Glutamatergic neuron (in vitro differentiated cells): ENCODE measurements around the gene WBP2. TPM values are rescaled to one million over a fixed set of nuclear protein-coding genes. Genes with fewer than 3 reads are reported as not detected.
A peak's percentile ranks its signal among the peaks of the same experiment; 100 is the strongest.

Experiments
- DNase-seq: peaks from one replicate; pipeline ENCODE4 v3.0.0; 2022
- H3K27ac Mint-ChIP-seq: one replicate; pipeline ENCODE4 v1.8.0; 2020; ENCODE audit warnings: mild to moderate bottlenecking, mixed read lengths, inconsistent platforms; ENCODE audit not compliant: unreplicated experiment
- H3K27me3 Mint-ChIP-seq: one replicate; pipeline ENCODE4 v1.8.0; 2020; ENCODE audit warnings: mild to moderate bottlenecking, moderate library complexity, mixed read lengths, inconsistent platforms; ENCODE audit not compliant: unreplicated experiment
- H3K36me3 Mint-ChIP-seq: one replicate; pipeline ENCODE4 v1.8.0; 2020; ENCODE audit warnings: mild to moderate bottlenecking, mixed read lengths, inconsistent platforms; ENCODE audit not compliant: unreplicated experiment
- H3K4me1 Mint-ChIP-seq: one replicate; pipeline ENCODE4 v1.8.0; 2020; ENCODE audit warnings: mild to moderate bottlenecking, low read depth, mixed read lengths, inconsistent platforms; ENCODE audit not compliant: unreplicated experiment
- H3K4me3 Mint-ChIP-seq: one replicate; pipeline ENCODE4 v1.8.0; 2020; ENCODE audit warnings: mild to moderate bottlenecking, mixed read lengths, inconsistent platforms; ENCODE audit not compliant: unreplicated experiment
- H3K9me3 Mint-ChIP-seq: one replicate; pipeline ENCODE4 v1.8.0; 2020; ENCODE audit warnings: mild to moderate bottlenecking, moderate library complexity, mixed read lengths, inconsistent platforms; ENCODE audit not compliant: unreplicated experiment
- total RNA-seq: library from RNA; stranded (reverse); fragmentation: NEBNext Ultra II Directional; extraction: Animal tissue kit (Norgen Biotek cat#: 25700); gene quantifications from one replicate; pipeline ENCODE4 v1.2.1, GENCODE V29; 2021; ENCODE audit not compliant: unreplicated experiment
- TF ChIP-seq, protein P1 (sequence below): fragments of 200-600 bp; sonication (generic); IDR thresholded peaks from one replicate; pipeline ENCODE4 v1.5.0; 2021; ENCODE audit not compliant: partially characterized antibody, unreplicated experiment

The WBP2 gene
- total RNA-seq, 1 donor from 2014 or later, result 111 TPM

DNA sequence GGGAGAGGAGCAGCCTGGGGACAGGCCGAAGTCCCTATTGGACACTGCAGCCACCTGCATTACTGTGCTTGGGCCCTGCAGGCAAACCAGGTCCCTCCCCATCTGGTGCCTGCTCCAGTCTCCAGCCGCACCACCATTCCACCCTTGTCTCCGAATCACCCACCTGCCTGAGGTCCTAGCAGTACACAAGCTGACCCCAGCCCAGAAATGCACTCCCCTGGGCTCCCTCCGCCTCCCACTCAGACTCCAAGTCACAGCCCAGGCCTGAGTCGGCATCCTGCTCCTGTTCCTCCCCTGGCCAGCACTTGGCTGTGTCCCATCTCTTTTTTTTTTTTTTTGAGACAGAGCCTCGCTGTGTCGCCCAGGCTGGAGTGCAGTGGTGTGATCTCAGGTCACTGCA is 17.2 kb downstream of the WBP2 start:
- no peak for DNase-seq
- Mint-ChIP-seq H3K36me3 (no peaks in the 10 kb centered on the region), H3K9me3 (peaks cover 7% of the 10 kb centered on the region), H3K27ac (no peak overlapping the region), H3K4me1 (peaks cover 5% of the 10 kb centered on the region), H3K4me3 (no peak overlapping the region), H3K27me3 (peaks cover 3% of the 10 kb centered on the region)
- TF ChIP-seq, protein P1, sequence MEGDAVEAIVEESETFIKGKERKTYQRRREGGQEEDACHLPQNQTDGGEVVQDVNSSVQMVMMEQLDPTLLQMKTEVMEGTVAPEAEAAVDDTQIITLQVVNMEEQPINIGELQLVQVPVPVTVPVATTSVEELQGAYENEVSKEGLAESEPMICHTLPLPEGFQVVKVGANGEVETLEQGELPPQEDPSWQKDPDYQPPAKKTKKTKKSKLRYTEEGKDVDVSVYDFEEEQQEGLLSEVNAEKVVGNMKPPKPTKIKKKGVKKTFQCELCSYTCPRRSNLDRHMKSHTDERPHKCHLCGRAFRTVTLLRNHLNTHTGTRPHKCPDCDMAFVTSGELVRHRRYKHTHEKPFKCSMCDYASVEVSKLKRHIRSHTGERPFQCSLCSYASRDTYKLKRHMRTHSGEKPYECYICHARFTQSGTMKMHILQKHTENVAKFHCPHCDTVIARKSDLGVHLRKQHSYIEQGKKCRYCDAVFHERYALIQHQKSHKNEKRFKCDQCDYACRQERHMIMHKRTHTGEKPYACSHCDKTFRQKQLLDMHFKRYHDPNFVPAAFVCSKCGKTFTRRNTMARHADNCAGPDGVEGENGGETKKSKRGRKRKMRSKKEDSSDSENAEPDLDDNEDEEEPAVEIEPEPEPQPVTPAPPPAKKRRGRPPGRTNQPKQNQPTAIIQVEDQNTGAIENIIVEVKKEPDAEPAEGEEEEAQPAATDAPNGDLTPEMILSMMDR, result no peak

DNA sequence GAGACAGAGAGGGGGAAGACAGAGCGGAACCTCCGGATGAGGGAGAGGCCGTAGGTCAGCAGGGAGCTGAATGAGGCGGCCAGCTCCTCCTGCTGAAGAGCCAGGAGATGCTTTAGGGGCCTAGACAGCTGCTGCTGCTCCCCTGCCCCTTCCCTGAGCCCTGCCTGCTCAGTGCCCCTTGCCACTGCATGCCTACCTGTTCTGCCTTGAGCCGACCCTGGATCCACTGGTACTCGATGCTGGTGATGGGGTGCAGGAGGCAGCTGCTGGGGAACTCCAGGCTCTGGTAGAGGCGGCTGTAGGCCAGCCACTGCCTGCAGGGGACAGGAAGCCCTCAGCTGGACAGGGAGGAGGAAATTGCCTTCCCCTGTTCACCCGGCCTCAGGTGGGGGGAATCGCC is 18.5 kb downstream of the WBP2 start:
- peaks cover 8% of the 10 kb centered on the region for H3K4me1 Mint-ChIP-seq
- H3K4me3 Mint-ChIP-seq, result no peak overlapping the region
- no peaks in the 10 kb centered on the region for H3K36me3 Mint-ChIP-seq
- no peak for DNase-seq
- H3K27ac Mint-ChIP-seq, result no peak overlapping the region
- H3K27me3 Mint-ChIP-seq, result peaks cover 3% of the 10 kb centered on the region
- peaks cover 8% of the 10 kb centered on the region for H3K9me3 Mint-ChIP-seq
- TF ChIP-seq, protein P1, result no peak

DNA sequence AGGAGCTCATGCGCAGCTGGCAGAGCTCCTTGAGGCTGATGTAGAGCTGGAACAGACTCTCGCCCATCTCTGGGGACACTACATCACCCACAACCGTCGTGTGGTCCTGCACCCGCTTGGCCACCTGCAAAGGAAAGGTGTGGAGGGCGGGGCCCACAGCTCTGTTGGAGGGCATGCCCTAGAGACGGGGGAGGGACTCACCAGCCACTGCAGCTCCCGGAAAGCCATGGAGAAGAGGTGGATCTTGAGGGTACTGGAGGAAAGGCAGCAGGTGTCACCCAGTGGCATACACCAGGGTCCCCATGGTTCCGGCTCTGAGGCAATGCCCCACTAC is 19.5 kb downstream of the WBP2 start:
- no peak overlapping the region for H3K27ac Mint-ChIP-seq
- peaks cover 8% of the 10 kb centered on the region for H3K9me3 Mint-ChIP-seq
- H3K4me1 Mint-ChIP-seq, result peaks cover 8% of the 10 kb centered on the region
- H3K4me3 Mint-ChIP-seq, result no peak overlapping the region
- TF ChIP-seq, protein P1, result no peak
- DNase-seq, result no peak
- no peaks in the 10 kb centered on the region for H3K36me3 Mint-ChIP-seq
- H3K27me3 Mint-ChIP-seq, result peaks cover 3% of the 10 kb centered on the region

DNA sequence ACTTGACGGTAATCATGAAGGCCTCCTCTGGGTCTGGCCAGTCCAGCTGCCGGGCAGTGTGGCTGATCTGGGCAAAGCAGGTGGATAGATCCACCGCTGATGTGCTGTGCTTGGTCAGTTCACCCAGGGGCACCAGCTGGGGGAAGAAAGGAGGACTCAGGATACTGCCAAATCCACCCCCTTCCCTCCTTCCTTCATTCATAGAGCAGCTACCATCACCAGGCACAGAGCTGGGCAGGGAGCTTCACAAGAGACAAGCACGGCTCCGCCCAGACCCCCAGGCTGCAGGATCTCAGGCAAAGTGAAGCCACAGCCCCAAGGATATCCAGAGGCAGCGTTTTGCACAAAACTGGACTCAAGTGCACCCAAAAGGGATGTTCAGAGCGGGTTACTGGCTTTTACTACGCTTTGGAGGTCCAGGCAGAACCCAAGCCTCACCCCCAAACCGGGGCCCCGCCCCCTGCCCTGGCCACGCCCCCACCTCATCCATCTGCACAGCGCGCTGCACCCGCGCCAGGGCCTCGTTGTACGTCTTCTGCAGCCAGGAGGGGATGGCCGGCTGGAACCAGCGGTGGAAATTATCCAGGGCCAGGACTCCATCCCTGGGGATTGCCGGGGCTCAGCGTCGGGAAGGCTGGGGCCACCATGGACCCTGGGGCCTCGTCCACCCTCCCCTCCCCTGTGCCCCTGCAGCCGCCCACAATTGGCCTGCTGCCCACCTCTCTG is 20.0 kb downstream of the WBP2 start:
- no peak overlapping the region for H3K4me3 Mint-ChIP-seq
- H3K4me1 Mint-ChIP-seq, result peaks cover 8% of the 10 kb centered on the region
- H3K27me3 Mint-ChIP-seq, result peaks cover 3% of the 10 kb centered on the region
- no peak overlapping the region for H3K27ac Mint-ChIP-seq
- H3K36me3 Mint-ChIP-seq, result no peaks in the 10 kb centered on the region
- peak; percentile 25 for DNase-seq
- TF ChIP-seq, protein P1, result no peak
- peaks cover 8% of the 10 kb centered on the region for H3K9me3 Mint-ChIP-seq

DNA sequence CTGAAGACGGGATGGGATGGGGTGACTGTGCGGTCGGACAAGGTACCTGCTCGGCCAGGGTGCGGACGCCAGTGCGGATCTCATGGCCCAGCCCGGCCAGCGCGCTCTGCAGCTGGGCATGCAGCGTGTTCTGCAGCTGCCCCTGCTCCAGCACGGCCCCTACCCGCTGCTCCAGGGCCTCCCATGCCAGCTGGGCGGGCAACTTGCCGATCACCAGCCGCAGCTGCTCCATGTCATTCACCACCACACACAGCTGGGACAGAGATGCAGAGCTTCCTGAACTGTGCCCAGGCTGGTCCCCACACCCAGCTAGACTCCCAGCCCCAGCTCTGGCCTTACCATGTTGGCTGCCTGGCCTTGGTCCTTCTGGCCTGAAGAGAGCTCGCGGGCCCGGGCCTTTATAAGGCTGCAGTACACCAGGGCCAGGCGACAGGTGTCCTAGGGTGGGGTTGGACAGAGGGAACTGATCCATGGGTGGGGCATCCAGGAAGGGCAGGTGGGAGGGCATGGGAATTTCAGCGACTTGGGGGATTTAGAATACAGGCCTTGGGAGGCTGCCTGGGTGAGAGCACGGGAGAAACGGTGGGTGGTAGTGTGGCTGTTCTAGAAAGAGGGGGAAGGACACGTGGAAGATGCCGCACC is 20.7 kb downstream of the WBP2 start:
- Mint-ChIP-seq H3K27me3 (peaks cover 3% of the 10 kb centered on the region), H3K9me3 (peaks cover 8% of the 10 kb centered on the region), H3K4me1 (peaks cover 8% of the 10 kb centered on the region), H3K4me3 (no peak overlapping the region), H3K36me3 (no peaks in the 10 kb centered on the region), H3K27ac (no peak overlapping the region)
- TF ChIP-seq, protein P1, result no peak
- DNase-seq, result no peak
